Adrenal gland (tissue), 12 donors: ENCODE measurements around the gene CRTC3. TPM values are rescaled to one million over a fixed set of nuclear protein-coding genes. Genes with fewer than 3 reads are reported as not detected.
A peak's percentile ranks its signal among the peaks of the same experiment; 100 is the strongest.

Source experiments
- DNase-seq, 7 donors: peaks; one replicate each; pipeline ENCODE4 v3.0.0-alpha.2; 2019 to 2020
- H3K27ac ChIP-seq, 5 donors: fragments of 200-600 bp; sonication (generic) in 4 of 5; 1 replicate in 3 of 5; 2 replicates in 2 of 5; pipeline versions ENCODE4 v1.5.1 to v1.8.0; 2016 to 2020; ENCODE audit warnings: mild to moderate bottlenecking in 1 of 5
- H3K27me3 ChIP-seq: fragments of 200-600 bp; 2 replicates; pipeline ENCODE4 v1.8.0; 2021
- H3K36me3 ChIP-seq, 2 donors: fragments of 200-600 bp; replicated peaks in 1 of 2; 1 replicate in 1 of 2; 2 replicates in 1 of 2; pipeline versions ENCODE4 v1.5.1 to v1.8.0; 2018 to 2022
- H3K4me1 ChIP-seq, 2 donors: fragments of 200-600 bp; replicated peaks in 1 of 2; 1 replicate in 1 of 2; 2 replicates in 1 of 2; pipeline versions ENCODE4 v1.5.1 to v1.8.0; 2018 to 2021
- H3K4me3 ChIP-seq, 4 donors: fragments of 200-600 bp; sonication (generic) in 3 of 4; one replicate each; pipeline ENCODE4 v1.5.1; 2016 to 2018
- H3K9me3 ChIP-seq, 3 donors: fragments of 200-600 bp; sonication (generic) in 1 of 3; replicated peaks in 1 of 3; 1 replicate in 2 of 3; 2 replicates in 1 of 3; pipeline versions ENCODE4 v1.5.1 to v1.8.0; 2016 to 2021
- POLR2A ChIP-seq, 2 donors: fragments of 450-650 bp; IDR thresholded peaks; one replicate each; pipeline ENCODE4 v1.6.1; 2017; ENCODE audit warnings: antibody characterized with exemption in 2 of 2, mild to moderate bottlenecking in 2 of 2, moderate library complexity in 1 of 2
- WGBS, 4 donors: extraction: QIAGEN DNeasy Blood & Tissue Kit in 2 of 4; methylation state at CpG; one replicate each; pipeline versions ENCODE4 v1.1.5 to v1.1.7; 2013 to 2017; 5-methylcytosine and 5-hydroxymethylcytosine counted together
- intact Hi-C, 2 donors: fragments of 100-400 bp; cut with DNase I; formaldehyde crosslinking; loops; one replicate each; pipeline versions ENCODE4 v1.14.1 to v1.15.0; 2022 to 2023
- polyA plus RNA-seq, 3 donors: library from polyadenylated mRNA; stranded (reverse); fragments of 200-250 nt in 2 of 3; fragments of 350-450 nt in 1 of 3; fragmentation: Illumina TruSeq in 1 of 3; extraction: RNeasy Lipid Tissue Mini Kit (QIAGEN cat#74804) in 1 of 3; gene quantifications; one replicate each; pipeline ENCODE4 v1.2.3, GENCODE V29; 2013 to 2014
- total RNA-seq, 9 donors: library from RNA; depleted of rRNA in 4 of 9; stranded (reverse); fragments of >200 nt in 4 of 9; fragments of 120-200 nt in 1 of 9; fragmentation: NEBNext Ultra II Directional in 1 of 9; extraction: Animal tissue kit (Norgen Biotek cat#: 25700) in 1 of 9; gene quantifications; one replicate each; pipeline versions ENCODE4 v1.1.0 to v1.2.4, GENCODE V29; 2013 to 2023
- TF ChIP-seq, protein P1 (sequence below), 6 experiments: fragments of 450-650 bp in 4 of 6; fragments of 200-600 bp in 2 of 6; sonication (generic) in 1 of 6; IDR thresholded peaks; 1 replicate in 5 of 6; 2 replicates in 1 of 6; pipeline versions ENCODE4 v1.5.1 to v1.8.0; 2016 to 2021; ENCODE audit warnings: antibody characterized with exemption in 6 of 6, mild to moderate bottlenecking in 2 of 6, moderate library complexity in 1 of 6
- donor health status: healthy with polysubstance abuse.
- donor health status: Bipolar disorder and iron deficiency.
- donor health status: DM: yes; HTN: yes; CAD: no.
- donor health status: DM: no; HTN: no; CAD: no.
- donor health status: DM: no; HTN: no; CAD: no.
- donor health status: DM: yes; HTN: yes; CAD: no.

CRTC3 gene
- total and polyA plus RNA-seq, 12 donors: 11.5 to 46.7 (median 31.8) TPM

DNA sequence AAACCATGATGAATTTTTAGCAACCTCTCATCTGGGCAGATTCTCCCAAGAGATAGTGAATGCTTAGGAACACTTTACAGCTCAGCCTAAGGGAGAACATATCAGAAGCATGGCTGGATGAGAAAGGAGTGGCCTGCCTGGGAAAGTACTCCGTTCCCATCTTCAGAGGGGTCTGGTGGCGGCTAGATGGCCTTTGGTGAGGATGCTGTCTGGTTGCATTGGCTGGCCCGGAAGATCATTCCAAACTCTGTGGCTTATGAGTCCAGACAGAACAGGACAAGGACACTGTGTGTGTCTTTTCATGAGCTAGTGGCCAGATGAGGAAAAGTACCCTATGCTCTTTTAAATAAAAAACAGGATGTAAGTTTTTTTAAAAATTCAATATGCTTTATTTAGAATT, 51.2 kb downstream of the CRTC3 start:
- Histone ChIP-seq H3K9me3 (no peaks in the 10 kb centered on the region), H3K4me3 (no peak overlapping the region), H3K36me3 (no peaks in the 10 kb centered on the region), H3K27me3 (no peaks in the 10 kb centered on the region), H3K4me1 (peaks cover 0 to 28% of the 10 kb centered on the region in 2 donors), H3K27ac (peak overlapping the region in 1 of 5 donors; percentile 15)
- no peak for DNase-seq
- intact Hi-C loops: no loop called here
- WGBS, 4 donors: 51 to 65% (median 60%) methylated on average over 3 of the region's 3 CpGs
- TF ChIP-seq POLR2A (IDR thresholded peaks at IDR 0.05): no peak
- TF ChIP-seq, protein P1, sequence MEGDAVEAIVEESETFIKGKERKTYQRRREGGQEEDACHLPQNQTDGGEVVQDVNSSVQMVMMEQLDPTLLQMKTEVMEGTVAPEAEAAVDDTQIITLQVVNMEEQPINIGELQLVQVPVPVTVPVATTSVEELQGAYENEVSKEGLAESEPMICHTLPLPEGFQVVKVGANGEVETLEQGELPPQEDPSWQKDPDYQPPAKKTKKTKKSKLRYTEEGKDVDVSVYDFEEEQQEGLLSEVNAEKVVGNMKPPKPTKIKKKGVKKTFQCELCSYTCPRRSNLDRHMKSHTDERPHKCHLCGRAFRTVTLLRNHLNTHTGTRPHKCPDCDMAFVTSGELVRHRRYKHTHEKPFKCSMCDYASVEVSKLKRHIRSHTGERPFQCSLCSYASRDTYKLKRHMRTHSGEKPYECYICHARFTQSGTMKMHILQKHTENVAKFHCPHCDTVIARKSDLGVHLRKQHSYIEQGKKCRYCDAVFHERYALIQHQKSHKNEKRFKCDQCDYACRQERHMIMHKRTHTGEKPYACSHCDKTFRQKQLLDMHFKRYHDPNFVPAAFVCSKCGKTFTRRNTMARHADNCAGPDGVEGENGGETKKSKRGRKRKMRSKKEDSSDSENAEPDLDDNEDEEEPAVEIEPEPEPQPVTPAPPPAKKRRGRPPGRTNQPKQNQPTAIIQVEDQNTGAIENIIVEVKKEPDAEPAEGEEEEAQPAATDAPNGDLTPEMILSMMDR (IDR thresholded peaks at IDR 0.05): no peak

DNA sequence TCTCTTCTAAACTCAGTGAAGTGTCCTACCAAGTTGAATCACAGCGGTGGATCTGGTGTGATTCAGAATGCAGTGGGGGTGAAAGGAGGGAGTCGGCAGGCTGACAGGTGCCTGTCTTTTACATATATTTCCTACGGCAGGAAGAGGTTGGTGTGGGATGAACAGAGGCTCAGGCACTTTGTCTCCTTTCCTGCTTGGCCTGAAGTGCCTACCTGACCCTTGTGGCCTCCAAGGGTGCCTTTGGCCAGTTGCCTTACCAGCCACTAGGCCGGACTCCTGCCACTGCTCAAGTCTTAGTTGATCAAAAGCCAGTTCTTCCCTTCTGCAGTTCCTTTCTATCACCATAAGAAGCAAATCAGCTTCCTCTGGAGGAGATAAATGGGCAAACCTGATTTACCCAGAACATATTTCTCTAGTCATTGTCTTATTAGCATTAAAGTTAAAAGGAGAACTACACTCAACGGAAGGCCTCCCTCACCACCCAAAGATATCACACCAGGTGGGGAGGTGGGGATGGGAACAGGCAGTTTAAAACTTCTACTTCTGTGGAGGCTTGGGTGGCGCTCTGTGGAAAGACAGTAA, 52.1 kb downstream of the CRTC3 start:
- no peaks in the 10 kb centered on the region for H3K9me3 ChIP-seq
- peak overlapping the region in 2 of 5 donors; percentile 35 to 56 for H3K27ac ChIP-seq
- H3K27me3 ChIP-seq: no peaks in the 10 kb centered on the region
- 63 to 68% (median 67%) methylated on average over 6 of the region's 6 CpGs for WGBS, 4 donors
- H3K36me3 ChIP-seq: no peaks in the 10 kb centered on the region
- no peak overlapping the region for H3K4me3 ChIP-seq
- TF ChIP-seq, protein P1 (IDR thresholded peaks at IDR 0.05): no peak
- TF ChIP-seq POLR2A (IDR thresholded peaks at IDR 0.05): no peak
- peaks cover 0 to 28% of the 10 kb centered on the region in 2 donors for H3K4me1 ChIP-seq
- intact Hi-C loops: no loop called here
- no peak for DNase-seq

DNA sequence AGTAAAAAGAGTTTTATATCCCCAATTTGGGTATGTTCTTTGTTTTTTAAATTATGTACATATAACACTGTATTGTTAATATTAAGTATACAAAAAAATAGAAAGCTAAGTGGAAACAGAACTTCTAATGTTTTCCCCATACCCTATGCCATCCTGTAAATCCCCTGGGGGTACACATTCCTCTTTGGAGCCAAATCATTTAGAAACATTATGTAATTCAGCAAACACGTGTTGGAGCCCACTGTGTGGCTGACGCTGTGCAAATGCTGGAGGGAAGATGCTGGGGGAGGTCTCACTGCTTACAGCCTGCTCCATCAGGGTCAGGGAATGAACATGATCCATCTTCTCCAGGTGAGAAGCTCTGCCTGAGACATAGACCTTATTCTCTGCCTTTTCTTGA, 52.8 kb downstream of the CRTC3 start:
- no peaks in the 10 kb centered on the region for H3K36me3 ChIP-seq
- H3K27me3 ChIP-seq: no peaks in the 10 kb centered on the region
- intact Hi-C loops: no loop called here
- no peaks in the 10 kb centered on the region for H3K9me3 ChIP-seq
- H3K4me1 ChIP-seq: peaks cover 0 to 28% of the 10 kb centered on the region in 2 donors
- no peak overlapping the region for H3K4me3 ChIP-seq
- no peak overlapping the region for H3K27ac ChIP-seq
- DNase-seq: no peak
- 77 to 84% (median 79%) methylated on average over 2 of the region's 2 CpGs for WGBS, 4 donors
- TF ChIP-seq, protein P1 (IDR thresholded peaks at IDR 0.05): no peak
- no peak for TF ChIP-seq POLR2A (IDR thresholded peaks at IDR 0.05)

DNA sequence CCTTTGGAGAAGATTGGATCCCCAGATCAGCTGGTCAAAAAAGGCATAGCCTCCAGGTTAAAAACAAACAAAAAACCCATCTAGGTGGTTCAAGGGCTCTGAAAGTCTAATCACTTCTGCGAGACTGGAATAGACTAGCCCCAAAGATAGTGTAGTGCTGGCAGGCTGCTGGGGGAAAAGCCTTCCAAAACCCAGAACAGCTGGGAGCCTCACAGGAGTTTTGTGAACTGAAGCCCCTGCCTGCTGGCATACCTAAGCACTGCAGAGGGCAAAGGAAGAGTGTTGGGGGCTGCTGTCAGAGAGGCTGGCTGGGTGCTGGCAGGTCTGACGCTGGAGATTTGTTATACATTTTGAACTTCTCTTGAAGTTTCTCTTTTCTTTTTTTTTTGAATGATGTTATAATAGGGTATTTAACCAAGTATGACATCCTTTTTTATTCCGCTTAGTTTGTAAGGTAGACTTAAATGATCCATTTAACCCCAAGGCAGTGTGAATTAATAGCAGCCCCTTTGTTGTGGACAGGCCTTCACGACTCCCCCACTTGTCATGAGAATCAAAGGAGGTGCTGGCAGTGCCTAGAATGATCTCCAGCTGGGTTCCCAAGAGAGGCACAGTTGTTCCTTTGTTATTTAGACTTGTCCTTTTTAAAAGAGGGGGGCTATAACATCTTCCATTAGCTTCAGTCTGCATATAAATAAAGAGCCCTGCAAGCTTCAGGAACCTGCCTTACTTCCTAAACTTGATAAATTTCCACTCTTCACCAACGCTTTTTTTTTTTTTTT, 53.9 kb downstream of the CRTC3 start:
- peaks cover 0 to 28% of the 10 kb centered on the region in 2 donors for H3K4me1 ChIP-seq
- WGBS, 4 donors: 70 to 80% (median 76%) methylated on average over 5 of the region's 5 CpGs

More for the DNA sequence above, 53.9 kb downstream of the CRTC3 start:
- no peaks in the 10 kb centered on the region for H3K36me3 ChIP-seq
- H3K4me3 ChIP-seq: no peak overlapping the region
- TF ChIP-seq POLR2A (IDR thresholded peaks at IDR 0.05): no peak
- TF ChIP-seq, protein P1 (IDR thresholded peaks at IDR 0.05): no peak
- H3K9me3 ChIP-seq: no peaks in the 10 kb centered on the region
- DNase-seq: no peak
- no peaks in the 10 kb centered on the region for H3K27me3 ChIP-seq
- H3K27ac ChIP-seq: no peak overlapping the region
- intact Hi-C loops: no loop called here
